Sciatic nerve (tissue), 2 donors: ENCODE measurements around the gene RPS6KA3. TPM values are rescaled to one million over a fixed set of nuclear protein-coding genes. Genes with fewer than 3 reads are reported as not detected.
"Not testable (repeated sequence)": the region's sequence is repeated elsewhere in the genome, so short reads cannot be mapped to it uniquely, and the experiment has no call there.

ENCODE experiments used
- ATAC-seq: fragments of 200-7000 bp; cut with Tn5 transposase; one replicate; pipeline ENCODE4 v1.9.1; 2020; ENCODE audit warnings: mild to moderate bottlenecking, moderate library complexity
- DNase-seq: peaks from one replicate; pipeline ENCODE4 v3.0.0-alpha.2; 2020; ENCODE audit warnings: low spot score
- intact Hi-C: fragments of 100-400 bp; cut with DNase I; formaldehyde crosslinking; loops from one replicate; pipeline ENCODE4 v1.14.2; 2022
- total RNA-seq: library from RNA; stranded (reverse); fragmentation: NEBNext Ultra II Directional; extraction: Animal tissue kit (Norgen Biotek cat#: 25700); gene quantifications from one replicate; pipeline ENCODE4 v1.2.1, GENCODE V29; 2021
- donor health status: DM: no; HTN: no; CAD: no.
- donor health status: DM: no; HTN: no; CAD: no.

The RPS6KA3 gene
- total RNA-seq, 1 donor from 2014 or later: 43.6 TPM

- ATAC-seq (no peak), DNase-seq (no peak)
- intact Hi-C loops: no loop called here
Measured at GRCh38 chrX:20171887-20172286, 94.8 kb downstream of the RPS6KA3 start.

GRCh38 chrX:20162516-20162915, 104.2 kb downstream of the RPS6KA3 start:
- ATAC-seq, intact Hi-C loops, DNase-seq: not testable (repeated sequence)

- no peak for ATAC-seq
- DNase-seq: no peak
- intact Hi-C loops: no loop called here
Measured at GRCh38 chrX:20159797-20160385, 106.8 kb downstream of the RPS6KA3 start.

GRCh38 chrX:20151689-20152088, 115.0 kb downstream of the RPS6KA3 start:
- no peak for ATAC-seq
- intact Hi-C loops: no loop called here

GRCh38 chrX:20149326-20149725, 117.4 kb downstream of the RPS6KA3 start:
- no peak for DNase-seq
- intact Hi-C loops: no loop called here
- ATAC-seq: no peak

More at GRCh38 chrX:20151689-20152088, 115.0 kb downstream of the RPS6KA3 start:
- DNase-seq: no peak

- no peak for ATAC-seq
- intact Hi-C loops: no loop called here
- DNase-seq: no peak
Measured at GRCh38 chrX:20147561-20147960, 119.1 kb downstream of the RPS6KA3 start.

DNA sequence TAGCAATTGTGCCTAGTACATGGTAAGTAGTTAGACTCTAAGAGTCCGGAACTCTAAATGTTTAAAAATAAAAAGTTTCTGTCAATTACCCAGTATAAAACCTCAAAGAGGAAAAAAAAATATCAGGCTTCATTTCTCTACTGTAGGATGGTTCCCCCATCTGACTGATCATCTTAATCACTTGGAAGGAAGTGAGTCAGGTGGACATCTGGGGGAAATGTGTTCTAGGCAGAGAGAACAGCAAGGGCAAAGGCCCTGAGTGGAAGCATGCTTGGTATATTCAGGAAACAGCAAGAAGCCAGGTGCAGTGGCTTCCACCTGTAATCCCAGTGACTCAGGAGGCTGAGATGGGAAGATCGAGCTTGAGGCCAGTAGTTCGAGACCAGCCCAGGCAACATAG, 122.2 kb downstream of the RPS6KA3 start:
- no peak for DNase-seq
- intact Hi-C loops: no loop called here
- no peak for ATAC-seq

GRCh38 chrX:20143561-20143960, 123.1 kb downstream of the RPS6KA3 start:
- no peak for ATAC-seq
- no peak for DNase-seq

DNA sequence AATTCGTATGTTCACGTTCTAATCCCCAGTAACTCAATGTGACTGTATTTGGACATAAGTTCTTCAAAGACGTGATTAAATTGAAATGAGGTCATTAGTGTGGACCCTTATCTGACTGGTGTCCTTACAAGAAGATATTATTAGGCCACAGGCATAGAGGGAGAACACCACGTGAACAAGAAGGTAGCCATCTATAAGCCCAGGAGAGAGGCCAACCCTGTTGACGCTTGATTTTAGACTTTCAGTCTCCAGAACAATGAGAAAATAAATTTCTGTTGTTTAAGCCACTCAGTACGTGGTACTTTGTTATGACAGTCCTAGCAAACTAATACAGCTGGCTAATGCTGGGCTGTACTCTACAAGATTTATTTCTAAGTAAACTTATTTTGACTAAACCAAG, 123.6 kb downstream of the RPS6KA3 start:
- no peak for DNase-seq
- intact Hi-C loops: no loop called here
- no peak for ATAC-seq

More at GRCh38 chrX:20143561-20143960, 123.1 kb downstream of the RPS6KA3 start:
- intact Hi-C loops: no loop called here

GRCh38 chrX:20141281-20142220, 125.2 kb downstream of the RPS6KA3 start, which contains the start of gene EIF1AX:
Gene EIF1AX, minus strand, starts transcription at chrX:20141838. Its CDS starts 198 bp downstream, at chrX:20141640.
- ATAC-seq (peak; percentile 99), DNase-seq (peak; percentile 99)
- intact Hi-C loops: no loop called here

DNA sequence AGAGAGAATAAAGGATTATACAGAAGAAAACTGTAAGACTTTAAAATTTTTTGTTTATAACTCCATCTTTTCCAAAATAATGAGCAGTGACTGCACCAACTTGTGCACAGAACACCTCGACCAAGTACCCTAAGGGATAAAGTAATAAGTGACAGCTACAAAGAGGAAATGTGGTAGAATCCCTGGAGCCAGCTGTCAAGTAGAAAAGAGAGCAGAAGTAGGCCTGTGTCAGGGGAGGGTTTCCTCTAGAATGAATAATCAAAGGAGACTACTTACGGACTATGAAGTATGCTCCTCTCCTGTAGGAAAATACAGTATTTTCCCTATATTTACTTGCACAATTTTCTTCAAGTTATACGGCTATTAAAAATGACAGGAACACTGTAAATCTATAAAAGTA, 126.3 kb downstream of the RPS6KA3 start:
- no peak for DNase-seq
- intact Hi-C loops: no loop called here
- no peak for ATAC-seq

DNA sequence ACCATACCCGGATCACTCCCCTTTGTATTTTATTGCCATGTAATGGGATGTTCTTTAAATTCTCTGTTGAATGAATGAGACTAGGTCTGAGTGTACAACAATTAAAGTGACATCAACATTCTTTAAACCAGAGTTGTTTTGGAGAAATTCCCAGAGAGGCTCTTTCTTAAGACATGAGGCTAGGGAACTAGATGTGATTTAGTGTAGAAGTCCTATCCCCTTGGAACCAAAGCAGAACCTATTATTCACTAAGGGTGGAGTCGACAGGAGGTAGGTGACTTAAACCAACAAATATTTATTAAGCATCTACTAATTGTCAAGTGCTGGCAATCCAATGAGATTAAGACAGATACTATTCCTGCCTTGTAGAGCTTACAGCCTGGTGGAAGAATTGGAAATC, 126.7 kb downstream of the RPS6KA3 start:
- ATAC-seq: no peak
- intact Hi-C loops: no loop called here
- no peak for DNase-seq

DNA sequence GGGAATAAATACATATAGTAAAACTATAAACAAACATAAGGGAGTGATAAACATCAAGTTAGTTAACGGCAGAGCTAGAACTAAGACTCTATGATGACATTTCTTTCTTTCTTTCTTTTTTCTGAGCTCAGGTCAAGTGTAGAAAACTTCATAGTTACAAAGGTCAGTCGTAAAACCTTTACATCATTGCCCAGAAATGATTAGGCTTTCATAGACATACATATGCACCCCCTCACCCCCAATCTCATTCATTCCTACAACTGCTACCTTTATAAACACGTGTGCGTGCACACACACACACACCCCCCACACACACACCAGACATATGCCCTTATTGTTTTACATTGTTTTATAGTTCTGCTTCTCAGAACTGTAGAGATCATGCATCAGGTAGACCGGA, 130.8 kb downstream of the RPS6KA3 start:
- DNase-seq (no peak), ATAC-seq (no peak)
- intact Hi-C loops: no loop called here

- DNase-seq (no peak), ATAC-seq (no peak)
- intact Hi-C loops: no loop called here
Measured at GRCh38 chrX:20132666-20133065, 134.0 kb downstream of the RPS6KA3 start.

DNA sequence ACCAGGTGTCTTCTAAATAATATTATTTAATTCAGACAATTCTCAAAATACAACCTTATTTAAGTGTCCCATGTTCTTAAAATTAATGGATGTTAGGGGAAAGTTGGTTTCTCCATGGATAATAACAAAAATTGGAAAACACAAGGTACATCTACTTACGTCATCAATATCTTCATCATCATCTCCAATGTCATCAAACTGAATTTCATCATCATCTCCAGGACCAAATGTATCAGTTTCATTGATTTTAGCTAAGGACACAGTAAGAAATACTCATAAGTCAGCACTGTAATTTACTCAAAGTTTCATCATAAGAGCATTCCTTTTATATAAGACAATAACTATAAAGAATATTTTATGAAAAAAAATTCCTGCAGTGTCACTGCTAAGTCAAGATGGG, 136.4 kb downstream of the RPS6KA3 start:
- intact Hi-C loops: no loop called here
- DNase-seq: no peak
- no peak for ATAC-seq

- ATAC-seq: no peak
- intact Hi-C loops: no loop called here
- DNase-seq: no peak
Measured at GRCh38 chrX:20129547-20129946, 137.2 kb downstream of the RPS6KA3 start.

- peak; percentile 46 for ATAC-seq
- intact Hi-C loops: no loop called here
- no peak for DNase-seq
Measured at GRCh38 chrX:20128670-20129069, 138.0 kb downstream of the RPS6KA3 start.

DNA sequence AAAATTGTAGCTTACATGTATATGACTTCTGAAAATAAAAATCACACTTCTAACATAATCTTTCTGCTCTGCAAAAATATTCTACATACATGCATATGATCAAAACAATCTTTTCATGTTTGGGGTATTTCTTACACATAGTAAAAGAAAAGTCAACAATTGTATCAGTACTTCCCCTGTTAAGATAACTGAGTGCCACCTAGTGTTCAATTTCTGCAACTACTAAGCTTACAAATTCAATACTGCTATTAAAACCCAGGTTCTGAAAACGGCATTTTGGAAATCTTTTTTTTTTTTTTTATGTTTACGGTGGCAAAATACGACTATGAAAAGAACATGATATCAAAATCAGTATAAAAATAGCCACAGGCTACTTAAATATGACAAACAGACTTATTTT, 139.3 kb downstream of the RPS6KA3 start:
- intact Hi-C loops, DNase-seq: not testable (repeated sequence)
- ATAC-seq: peak; percentile 72

- ATAC-seq, DNase-seq, intact Hi-C loops: not testable (repeated sequence)
Measured at GRCh38 chrX:20126833-20127232, 139.9 kb downstream of the RPS6KA3 start.

DNA sequence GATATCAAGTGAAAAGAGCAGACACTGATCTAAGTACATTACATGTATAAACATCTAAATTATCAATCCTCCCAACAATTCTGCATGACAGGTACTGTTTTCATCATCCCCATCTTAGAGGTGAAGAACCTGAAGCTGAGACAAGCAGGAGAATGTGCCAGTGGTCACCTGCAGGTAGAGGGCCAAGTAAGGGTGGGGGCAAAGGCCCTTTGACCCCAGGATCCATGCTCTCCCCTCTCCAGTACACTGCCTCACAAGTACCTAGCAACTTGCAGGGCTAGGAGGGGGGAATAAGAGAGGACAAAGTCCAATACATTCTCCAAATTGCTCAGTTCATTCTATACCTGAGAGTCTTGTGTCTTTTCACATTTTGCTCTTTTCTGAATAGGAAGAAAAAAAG, 141.7 kb downstream of the RPS6KA3 start:
- no peak for ATAC-seq
- no peak for DNase-seq
- intact Hi-C loops: no loop called here
